ENCODE measurements around the gene PER1. TPM values are rescaled to one million over a fixed set of nuclear protein-coding genes. Genes with fewer than 3 reads are reported as not detected.

The PER1 gene
- total and polyA plus RNA-seq, 2 of the 13 experiments (the other 11 are each of a cell fraction or from before 2014, with no cell fraction given) = 2.6 to 3.6 TPM

- TF ChIP-seq ZNF407 (CRISPR knock-in tag; IDR thresholded peaks at IDR 0.05; ENCODE audit: not compliant biosample characterization) (no peak), MEIS1 (CRISPR knock-in tag; IDR thresholded peaks at IDR 0.05; ENCODE audit: borderline replicate concordance) (no peak), USF2 (IDR thresholded peaks at IDR 0.05; ENCODE audit: low read depth, low read length) (no peak), USF2 (CRISPR knock-in tag; IDR thresholded peaks at IDR 0.05; ENCODE audit: borderline replicate concordance) (no peak), ZNF776 (CRISPR knock-in tag; IDR thresholded peaks at IDR 0.05) (no peak), ZNF275 (CRISPR knock-in tag; IDR thresholded peaks at IDR 0.05; ENCODE audit: borderline replicate concordance) (no peak), PRDM15 (CRISPR knock-in tag; IDR thresholded peaks at IDR 0.05) (no peak), HNF4A (CRISPR knock-in tag; IDR thresholded peaks at IDR 0.05) (no peak; the same call in 1 of the 2 replicates), PHF8 (CRISPR knock-in tag; IDR thresholded peaks at IDR 0.05) (no peak; the same call in 1 of the 2 replicates), ZNF558 (CRISPR knock-in tag; IDR thresholded peaks at IDR 0.05; ENCODE audit: borderline replicate concordance) (peak; percentile 94; the same call in 1 of the 2 replicates), SNAPC5 (CRISPR knock-in tag; IDR thresholded peaks at IDR 0.05; ENCODE audit: borderline replicate concordance) (no peak), PHF20 (CRISPR knock-in tag; IDR thresholded peaks at IDR 0.05) (no peak)
Measured at GRCh38 chr17:8185582-8186445, 33.6 kb upstream of the PER1 start (continued).

All from HepG2 (cell line).